NCI-H2227 (cell line): ENCODE results near the gene CFB.
"Not testable (repeated sequence)": the region's sequence is repeated elsewhere in the genome, so short reads cannot be mapped to it uniquely, and the experiment has no call there.

Experiments used
- DNase-seq: peaks from one replicate; lab custom pipeline; 2025; ENCODE audit not compliant: unreplicated experiment; lab: John Stamatoyannopoulos, UW

CFB gene

GRCh38 chr6:31911826-31912585 is 33.9 kb upstream of the CFB start:
- peak; percentile 18 for DNase-seq

- no peak for DNase-seq
Observed at GRCh38 chr6:31915351-31915750, 30.5 kb upstream of the CFB start.

DNA sequence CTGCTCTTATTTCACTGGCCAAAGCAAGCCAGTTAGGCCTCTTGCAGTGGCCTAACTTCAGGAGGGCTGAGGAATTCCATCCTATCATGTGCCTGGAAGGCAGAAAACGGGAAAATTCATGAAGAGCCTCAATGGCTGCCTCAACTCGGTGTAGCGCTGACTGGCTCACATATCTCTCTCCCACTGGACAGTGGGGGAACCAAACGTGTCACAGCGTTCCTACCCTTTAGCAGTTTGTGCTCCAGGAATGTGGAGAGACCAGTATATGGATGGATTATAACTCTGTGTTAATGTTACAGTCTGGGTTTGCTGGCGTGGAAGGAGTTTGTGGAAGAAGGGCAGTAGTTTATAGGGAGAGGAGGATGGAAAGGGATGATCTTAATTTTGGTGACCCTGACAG is 30.1 kb upstream of the CFB start:
- no peak for DNase-seq

- no peak for DNase-seq
Observed at GRCh38 chr6:31918069-31918720, 27.7 kb upstream of the CFB start.

DNA sequence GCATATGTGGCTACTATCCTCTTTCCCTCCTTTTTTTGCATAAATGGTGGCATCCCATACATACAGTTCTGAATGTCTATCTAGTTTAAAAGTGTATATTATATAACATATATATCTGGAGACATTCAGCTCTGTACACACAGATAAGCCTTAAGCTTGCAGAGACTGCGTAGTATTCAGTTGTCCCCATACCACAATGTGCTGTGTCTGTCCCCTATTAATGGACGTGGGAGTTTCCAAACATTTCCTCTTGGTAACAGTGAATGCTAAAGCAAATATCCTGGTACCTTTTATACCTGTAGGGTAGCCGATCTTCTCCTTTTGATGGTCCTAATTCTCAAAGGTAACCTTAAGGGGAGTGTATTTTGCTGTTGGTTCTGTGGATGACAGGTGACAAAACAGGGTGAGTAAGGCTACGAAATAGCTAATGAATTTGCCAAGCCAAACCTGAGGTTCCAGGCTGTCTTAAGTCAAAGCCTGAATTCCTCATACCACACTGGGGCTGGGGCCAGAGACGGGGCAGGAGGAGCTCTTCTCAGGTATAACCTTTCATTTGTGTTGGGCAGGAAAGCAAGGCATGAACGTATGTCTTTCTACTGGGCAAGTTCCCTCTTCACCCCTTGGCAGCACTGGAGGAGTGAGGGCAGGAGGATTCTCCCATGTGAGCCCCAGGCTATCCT is 26.1 kb upstream of the CFB start:
- no peak for DNase-seq

GRCh38 chr6:31920811-31921210 is 25.1 kb upstream of the CFB start:
- DNase-seq = no peak

DNA sequence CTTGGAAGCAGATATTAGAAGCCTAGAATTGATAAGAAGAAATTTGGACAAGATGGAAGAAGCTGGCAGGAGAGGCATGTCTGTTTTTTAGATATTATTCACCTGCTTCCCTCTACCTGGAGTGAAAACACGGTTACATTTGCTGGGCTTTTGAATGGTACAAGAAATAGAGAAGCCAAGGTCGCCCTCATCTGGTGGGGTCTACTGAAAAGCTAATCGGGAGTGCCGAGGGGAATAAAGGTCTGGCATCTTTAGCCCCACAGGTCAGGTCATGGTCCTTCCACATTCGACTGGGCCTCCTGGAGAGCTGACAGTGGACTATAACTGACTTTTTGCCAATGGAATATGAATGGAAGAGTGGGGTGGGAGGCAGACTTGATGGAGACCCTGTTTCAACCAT is 23.0 kb upstream of the CFB start:
- no peak for DNase-seq

DNA sequence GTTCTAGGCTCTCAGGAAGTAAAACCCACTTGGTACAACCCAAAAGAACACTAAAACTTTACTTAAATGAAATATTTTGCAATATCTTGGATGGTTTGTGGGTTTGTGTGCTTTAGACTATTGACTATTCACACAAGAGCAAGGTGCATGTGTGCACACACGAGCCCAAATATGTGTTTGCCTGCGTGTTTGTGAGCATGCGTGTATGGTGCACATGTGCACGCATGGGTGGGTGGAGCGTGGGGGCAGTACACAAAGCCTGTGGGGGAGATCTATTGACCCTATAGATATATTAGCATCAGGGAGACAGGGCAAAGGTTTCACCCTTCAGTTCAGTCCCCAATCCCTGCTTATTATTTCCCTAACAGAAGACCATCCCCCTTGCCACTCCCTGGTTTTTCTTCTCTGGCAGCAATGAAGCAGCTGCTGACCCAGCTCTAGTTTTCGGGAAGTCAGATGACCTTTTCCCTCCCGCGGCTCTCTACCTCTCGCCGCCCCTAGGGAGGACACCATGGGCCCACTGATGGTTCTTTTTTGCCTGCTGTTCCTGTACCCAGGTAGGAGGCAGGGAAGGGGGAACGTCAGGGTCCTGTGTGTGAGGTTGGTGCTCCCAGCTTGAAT is 18.5 kb upstream of the CFB start, which contains the start of gene C2:
TSS of gene C2 (plus strand) at position 476 of the 621 bp plus-strand sequence. CDS start at position 512, 36 bp downstream.
- DNase-seq = no peak

DNA sequence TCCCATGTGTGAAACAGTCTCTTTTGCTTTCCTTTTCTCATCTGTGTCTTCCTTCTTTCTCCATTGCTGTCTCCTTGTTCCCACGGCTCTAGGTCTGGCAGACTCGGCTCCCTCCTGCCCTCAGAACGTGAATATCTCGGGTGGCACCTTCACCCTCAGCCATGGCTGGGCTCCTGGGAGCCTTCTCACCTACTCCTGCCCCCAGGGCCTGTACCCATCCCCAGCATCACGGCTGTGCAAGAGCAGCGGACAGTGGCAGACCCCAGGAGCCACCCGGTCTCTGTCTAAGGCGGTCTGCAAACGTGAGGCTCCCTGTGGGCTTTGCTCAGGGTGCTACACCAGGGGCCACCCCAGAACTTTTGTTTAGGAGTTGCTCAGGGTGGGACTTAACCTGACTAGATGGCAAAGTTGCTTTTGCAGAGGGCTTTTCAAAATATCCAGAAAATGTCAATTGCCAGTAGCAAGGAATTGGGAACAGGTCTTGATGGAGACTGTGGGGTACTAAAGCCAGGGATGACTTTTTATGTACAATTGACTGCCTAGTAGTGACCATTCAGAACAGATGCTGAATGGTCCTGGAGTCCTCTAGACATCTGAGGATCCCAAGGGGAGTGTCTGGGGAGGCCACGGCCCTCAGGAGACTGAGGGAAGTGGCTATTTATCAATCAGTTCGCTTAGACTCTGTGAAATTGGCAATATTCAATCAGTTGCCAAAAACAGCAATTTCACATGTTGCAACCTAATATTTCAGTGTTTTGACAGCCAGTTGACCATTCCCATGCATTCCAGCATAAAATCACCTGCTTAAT is 17.8 kb upstream of the CFB start:
- DNase-seq = no peak

DNA sequence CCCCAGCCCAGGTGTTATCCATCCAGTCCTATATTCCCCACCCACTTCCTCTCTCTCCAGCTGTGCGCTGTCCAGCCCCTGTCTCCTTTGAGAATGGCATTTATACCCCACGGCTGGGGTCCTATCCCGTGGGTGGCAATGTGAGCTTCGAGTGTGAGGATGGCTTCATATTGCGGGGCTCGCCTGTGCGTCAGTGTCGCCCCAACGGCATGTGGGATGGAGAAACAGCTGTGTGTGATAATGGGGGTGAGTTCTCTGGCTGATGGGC is 17.3 kb upstream of the CFB start:
- no peak for DNase-seq

- DNase-seq = no peak
Observed at GRCh38 chr6:31930962-31931361, 14.9 kb upstream of the CFB start.

DNA sequence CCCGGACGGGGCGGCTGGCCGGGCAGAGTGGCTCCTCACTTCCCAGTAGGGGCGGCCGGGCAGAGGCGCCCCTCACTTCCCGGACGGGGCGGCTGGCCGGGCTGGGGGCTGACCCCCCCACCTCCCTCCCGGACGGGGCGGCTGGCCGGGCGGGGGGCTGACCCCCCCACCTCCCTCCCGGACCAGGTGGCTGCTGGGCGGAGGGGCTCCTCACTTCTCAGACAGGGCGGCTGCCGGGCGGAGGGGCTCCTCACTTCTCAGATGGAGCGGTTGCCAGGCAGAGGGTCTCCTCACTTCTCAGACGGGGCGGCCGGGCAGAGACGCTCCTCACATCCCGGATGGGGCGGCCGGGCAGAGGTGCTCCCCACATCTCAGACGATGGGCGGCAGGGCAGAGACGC is 13.8 kb upstream of the CFB start:
- not testable (repeated sequence) for DNase-seq

GRCh38 chr6:31933537-31933936 is 12.4 kb upstream of the CFB start:
- DNase-seq = no peak

DNA sequence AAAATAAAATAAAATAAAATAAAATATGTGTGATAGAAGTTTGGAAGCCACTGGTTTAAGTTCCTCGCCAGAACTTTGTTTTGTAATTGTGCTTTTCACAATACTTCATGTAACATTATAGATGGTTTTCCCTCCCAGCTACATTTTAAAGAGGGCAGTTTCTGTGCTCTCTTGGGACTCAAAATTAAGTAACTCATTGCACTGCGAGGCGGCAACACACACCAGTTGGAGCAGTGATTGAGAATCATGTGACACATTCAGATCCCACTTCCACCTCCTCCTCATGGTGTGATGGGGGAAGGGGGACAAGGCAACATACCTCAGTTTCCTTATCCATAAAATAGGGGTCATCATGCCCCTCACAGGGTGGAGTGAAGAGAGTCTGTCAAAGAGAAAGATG is 10.9 kb upstream of the CFB start:
- no peak for DNase-seq

DNA sequence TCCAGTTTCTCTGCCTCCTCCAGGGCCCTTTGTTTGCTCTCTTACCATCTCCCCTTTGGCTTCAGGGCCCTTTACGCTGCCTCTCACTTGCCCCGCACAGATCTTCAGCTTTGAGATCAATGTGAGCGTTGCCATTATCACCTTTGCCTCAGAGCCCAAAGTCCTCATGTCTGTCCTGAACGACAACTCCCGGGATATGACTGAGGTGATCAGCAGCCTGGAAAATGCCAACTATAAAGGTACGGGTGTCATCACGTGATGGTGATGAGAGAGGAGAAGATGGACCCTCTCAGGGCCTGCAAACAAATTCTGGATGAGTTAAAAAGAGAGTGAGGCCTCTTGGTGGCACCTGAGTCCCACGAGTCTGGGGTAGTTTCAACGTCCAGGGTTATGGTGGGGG is 10.1 kb upstream of the CFB start:
- DNase-seq = no peak

GRCh38 chr6:31940256-31940664 is 5.6 kb upstream of the CFB start:
- DNase-seq = peak; percentile 19

DNA sequence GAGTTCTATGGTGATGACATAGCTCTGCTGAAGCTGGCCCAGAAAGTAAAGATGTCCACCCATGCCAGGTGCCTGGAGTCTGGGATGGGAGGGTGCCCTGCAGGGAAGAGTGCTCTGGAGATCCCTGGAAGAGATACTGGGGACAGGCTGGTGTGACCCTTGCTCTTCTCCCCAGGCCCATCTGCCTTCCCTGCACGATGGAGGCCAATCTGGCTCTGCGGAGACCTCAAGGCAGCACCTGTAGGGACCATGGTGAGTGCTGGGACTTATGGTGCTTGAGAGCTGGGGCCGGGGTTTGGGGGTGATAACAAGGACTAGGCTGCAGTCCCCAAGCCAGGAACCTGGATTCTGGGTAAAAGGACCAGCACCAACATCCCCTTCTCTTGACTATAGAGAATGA is 2.2 kb upstream of the CFB start:
- no peak for DNase-seq

- no peak for DNase-seq
Observed at GRCh38 chr6:31945154-31945506, 765 bp upstream of the CFB start.

DNA sequence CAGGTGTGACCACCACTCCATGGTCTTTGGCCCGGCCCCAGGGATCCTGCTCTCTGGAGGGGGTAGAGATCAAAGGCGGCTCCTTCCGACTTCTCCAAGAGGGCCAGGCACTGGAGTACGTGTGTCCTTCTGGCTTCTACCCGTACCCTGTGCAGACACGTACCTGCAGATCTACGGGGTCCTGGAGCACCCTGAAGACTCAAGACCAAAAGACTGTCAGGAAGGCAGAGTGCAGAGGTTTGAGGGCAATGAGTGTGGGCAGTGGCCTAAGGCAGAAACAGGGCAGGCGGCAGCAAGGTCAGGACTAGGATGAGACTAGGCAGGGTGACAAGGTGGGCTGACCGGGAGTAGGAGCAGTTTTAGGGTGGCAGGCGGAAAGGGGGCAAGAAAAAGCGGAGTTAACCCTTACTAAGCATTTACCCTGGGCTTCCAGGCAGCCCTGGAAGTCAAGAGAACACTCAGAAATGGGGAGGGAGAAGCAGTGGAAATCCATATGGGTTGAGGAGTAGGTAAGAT is 533 bp downstream of the CFB start:
- DNase-seq = no peak

GRCh38 chr6:31947070-31947675 is 1.3 kb downstream of the CFB start:
- no peak for DNase-seq

DNA sequence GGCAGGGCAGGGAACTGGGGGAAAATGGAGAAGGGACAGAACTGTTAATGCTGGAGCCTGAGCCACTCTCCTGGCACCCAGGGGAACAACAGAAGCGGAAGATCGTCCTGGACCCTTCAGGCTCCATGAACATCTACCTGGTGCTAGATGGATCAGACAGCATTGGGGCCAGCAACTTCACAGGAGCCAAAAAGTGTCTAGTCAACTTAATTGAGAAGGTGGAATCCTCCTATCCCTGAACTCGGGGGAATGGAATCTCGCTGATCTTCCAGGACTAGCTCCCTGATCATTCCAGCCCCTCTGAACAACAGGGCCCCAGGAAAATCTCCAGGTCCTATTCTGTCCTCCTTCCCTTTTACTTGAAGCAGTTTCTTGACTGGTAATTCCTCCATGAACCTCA is 2.0 kb downstream of the CFB start:
- no peak for DNase-seq
